Osteocyte (in vitro differentiated cells): ENCODE results near the gene ITM2C. TPM values are rescaled to one million over a fixed set of nuclear protein-coding genes. Genes with fewer than 3 reads are reported as not detected.
A peak's percentile ranks its signal among the peaks of the same experiment; 100 is the strongest.

Experiments
- DNase-seq: peaks from one replicate; pipeline ENCODE4 v3.0.0; 2021; ENCODE audit warnings: mixed read lengths; ENCODE audit not compliant: unreplicated experiment; ENCODE audit errors: extremely low spot score
- H3K27ac Mint-ChIP-seq: one replicate; pipeline ENCODE4 v1.8.0; 2021; ENCODE audit warnings: mild to moderate bottlenecking, mixed read lengths; ENCODE audit not compliant: unreplicated experiment
- H3K27me3 Mint-ChIP-seq: one replicate; pipeline ENCODE4 v1.8.0; 2021; ENCODE audit warnings: mixed read lengths; ENCODE audit not compliant: unreplicated experiment
- H3K36me3 Mint-ChIP-seq: one replicate; pipeline ENCODE4 v1.8.0; 2021; ENCODE audit warnings: mixed read lengths; ENCODE audit not compliant: unreplicated experiment
- H3K4me1 Mint-ChIP-seq: one replicate; pipeline ENCODE4 v1.8.0; 2021; ENCODE audit warnings: mixed read lengths; ENCODE audit not compliant: unreplicated experiment
- H3K4me3 Mint-ChIP-seq: one replicate; pipeline ENCODE4 v1.8.0; 2021; ENCODE audit warnings: mild to moderate bottlenecking, moderate library complexity, mixed read lengths; ENCODE audit not compliant: unreplicated experiment
- H3K9me3 Mint-ChIP-seq: one replicate; pipeline ENCODE4 v1.8.0; 2021; ENCODE audit warnings: mixed read lengths; ENCODE audit not compliant: unreplicated experiment
- total RNA-seq: library from RNA; stranded (reverse); gene quantifications from 2 replicates; pipeline ENCODE4 v1.2.1, GENCODE V29; 2021
- TF ChIP-seq, protein P1 (sequence below): fragments of 200-600 bp; sonication (generic); IDR thresholded peaks from 2 replicates; pipeline ENCODE4 v1.5.0; 2021; ENCODE audit warnings: antibody characterized with exemption, mild to moderate bottlenecking, moderate library complexity

Gene ITM2C
- total RNA-seq, 1 donor from 2014 or later, result 503 TPM

DNA sequence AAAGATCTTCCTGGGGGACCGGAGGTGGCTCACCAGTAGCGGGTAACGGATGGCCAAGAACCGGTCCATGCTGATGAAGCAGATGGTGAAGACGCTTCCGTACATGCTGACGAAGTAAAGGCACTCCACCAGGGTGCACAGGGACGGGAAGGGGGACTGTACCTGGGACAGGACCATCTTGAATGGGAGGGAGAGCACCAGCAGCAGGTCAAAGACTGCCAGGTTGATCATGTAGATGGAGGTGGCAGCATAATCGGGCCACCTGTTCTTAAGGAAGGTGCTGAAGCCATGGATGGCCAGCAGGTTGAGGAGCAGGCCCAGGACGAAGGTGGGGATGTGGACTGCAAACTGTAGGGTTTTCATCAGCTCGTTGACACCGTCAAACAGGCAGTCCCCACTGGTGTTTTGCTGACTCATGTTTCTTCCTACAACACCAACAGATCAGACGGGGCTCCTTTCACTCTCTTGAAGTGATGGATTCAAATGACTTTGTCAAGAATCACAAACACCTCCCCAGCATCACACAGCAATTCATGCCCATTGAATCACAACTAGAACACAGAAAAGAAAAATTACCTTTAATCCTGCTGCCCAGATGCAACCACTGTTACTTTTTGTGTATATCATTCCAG, 45.9 kb downstream of the ITM2C start:
- Mint-ChIP-seq H3K9me3 (peaks cover 3% of the 10 kb centered on the region), H3K27ac (no peak overlapping the region), H3K27me3 (peaks cover 31% of the 10 kb centered on the region), H3K36me3 (no peaks in the 10 kb centered on the region), H3K4me1 (peaks cover 8% of the 10 kb centered on the region), H3K4me3 (no peak overlapping the region)
- DNase-seq, result no peak
- TF ChIP-seq, protein P1, sequence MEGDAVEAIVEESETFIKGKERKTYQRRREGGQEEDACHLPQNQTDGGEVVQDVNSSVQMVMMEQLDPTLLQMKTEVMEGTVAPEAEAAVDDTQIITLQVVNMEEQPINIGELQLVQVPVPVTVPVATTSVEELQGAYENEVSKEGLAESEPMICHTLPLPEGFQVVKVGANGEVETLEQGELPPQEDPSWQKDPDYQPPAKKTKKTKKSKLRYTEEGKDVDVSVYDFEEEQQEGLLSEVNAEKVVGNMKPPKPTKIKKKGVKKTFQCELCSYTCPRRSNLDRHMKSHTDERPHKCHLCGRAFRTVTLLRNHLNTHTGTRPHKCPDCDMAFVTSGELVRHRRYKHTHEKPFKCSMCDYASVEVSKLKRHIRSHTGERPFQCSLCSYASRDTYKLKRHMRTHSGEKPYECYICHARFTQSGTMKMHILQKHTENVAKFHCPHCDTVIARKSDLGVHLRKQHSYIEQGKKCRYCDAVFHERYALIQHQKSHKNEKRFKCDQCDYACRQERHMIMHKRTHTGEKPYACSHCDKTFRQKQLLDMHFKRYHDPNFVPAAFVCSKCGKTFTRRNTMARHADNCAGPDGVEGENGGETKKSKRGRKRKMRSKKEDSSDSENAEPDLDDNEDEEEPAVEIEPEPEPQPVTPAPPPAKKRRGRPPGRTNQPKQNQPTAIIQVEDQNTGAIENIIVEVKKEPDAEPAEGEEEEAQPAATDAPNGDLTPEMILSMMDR, result no peak

DNA sequence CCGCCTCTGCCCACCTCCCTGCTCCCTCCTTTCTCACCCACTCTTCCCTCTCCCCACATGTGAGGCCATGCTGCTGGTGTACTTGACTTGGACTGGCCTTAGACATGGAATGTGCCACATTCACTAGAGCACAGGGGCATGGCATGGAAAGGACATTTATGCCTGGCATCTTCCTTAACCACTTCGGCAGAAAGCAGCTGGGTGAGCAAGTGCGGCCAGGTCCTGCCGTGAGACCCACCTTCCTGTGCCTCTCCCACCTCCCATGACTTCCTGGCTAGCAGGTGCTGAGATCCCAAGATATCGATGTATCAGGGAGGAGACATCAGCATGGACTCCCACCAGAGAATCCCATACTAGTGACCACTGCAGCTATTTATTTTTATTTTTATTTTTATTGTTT, 47.3 kb downstream of the ITM2C start:
- Mint-ChIP-seq H3K9me3 (peaks cover 3% of the 10 kb centered on the region), H3K4me1 (peaks cover 8% of the 10 kb centered on the region), H3K27me3 (peaks cover 38% of the 10 kb centered on the region), H3K27ac (no peak overlapping the region), H3K4me3 (no peak overlapping the region), H3K36me3 (no peaks in the 10 kb centered on the region)
- TF ChIP-seq, protein P1, result no peak
- no peak for DNase-seq

DNA sequence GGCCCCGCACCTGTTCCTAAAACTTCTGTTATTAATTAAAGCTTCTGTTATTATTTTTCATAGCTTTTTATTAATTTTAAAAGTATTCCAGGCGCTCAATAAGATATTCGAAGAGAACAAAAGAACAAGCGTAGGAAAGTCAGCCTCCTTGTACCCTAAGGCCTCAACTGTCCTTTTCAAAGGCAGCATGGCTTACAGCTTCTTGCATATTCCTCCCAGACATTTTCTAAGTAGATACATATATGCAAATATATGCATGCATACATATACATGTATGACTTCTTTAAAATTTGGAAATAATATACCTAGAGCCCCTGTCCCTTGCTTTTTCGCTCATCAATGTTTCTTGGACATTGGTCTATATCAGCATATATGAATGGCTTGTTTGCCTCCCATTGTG, 48.0 kb downstream of the ITM2C start:
- TF ChIP-seq, protein P1, result no peak
- Mint-ChIP-seq H3K27ac (no peak overlapping the region), H3K9me3 (peaks cover 3% of the 10 kb centered on the region), H3K36me3 (no peaks in the 10 kb centered on the region), H3K4me1 (peaks cover 8% of the 10 kb centered on the region), H3K4me3 (no peak overlapping the region), H3K27me3 (peaks cover 42% of the 10 kb centered on the region)
- DNase-seq, result no peak

DNA sequence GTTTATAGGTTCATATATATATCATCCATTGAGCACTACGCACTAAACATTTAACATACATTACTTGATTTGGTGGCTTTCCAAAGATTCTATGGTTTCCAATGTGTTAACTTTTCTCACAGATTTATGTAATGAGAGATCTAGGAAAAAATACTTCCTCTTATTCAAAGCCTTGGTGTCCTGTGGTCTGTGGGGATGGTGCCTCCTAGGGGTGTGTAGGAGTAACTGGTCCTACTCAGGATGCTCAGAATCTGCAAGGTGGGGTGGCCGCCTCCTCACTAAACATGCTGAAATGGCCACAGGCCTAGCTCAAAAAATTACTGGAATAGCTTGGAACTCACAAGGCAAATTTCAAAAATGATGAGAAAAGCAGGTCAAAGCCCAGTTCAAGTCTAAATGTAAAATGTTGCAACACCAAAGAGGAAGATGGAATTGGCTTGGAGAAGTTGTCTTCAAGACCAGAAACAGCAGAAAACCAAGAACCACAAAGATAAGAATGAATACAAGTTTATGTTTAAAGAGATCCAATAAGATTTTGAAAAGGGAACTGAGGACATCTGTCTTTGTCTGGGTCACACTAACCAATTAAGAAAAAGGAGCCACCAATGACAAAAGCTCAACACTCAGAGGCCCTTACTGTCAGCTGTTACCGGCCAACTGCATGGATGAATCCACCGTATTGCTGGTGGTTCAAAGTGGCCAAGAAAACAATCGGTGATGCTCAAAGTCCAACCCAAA, 48.8 kb downstream of the ITM2C start:
- H3K36me3 Mint-ChIP-seq, result no peaks in the 10 kb centered on the region
- H3K27ac Mint-ChIP-seq, result no peak overlapping the region
- TF ChIP-seq, protein P1, result peak; percentile 52
- peaks cover 50% of the 10 kb centered on the region for H3K27me3 Mint-ChIP-seq
- no peak for DNase-seq
- H3K4me1 Mint-ChIP-seq, result peaks cover 3% of the 10 kb centered on the region
- peaks cover under 1% of the 10 kb centered on the region for H3K9me3 Mint-ChIP-seq
- H3K4me3 Mint-ChIP-seq, result no peak overlapping the region

DNA sequence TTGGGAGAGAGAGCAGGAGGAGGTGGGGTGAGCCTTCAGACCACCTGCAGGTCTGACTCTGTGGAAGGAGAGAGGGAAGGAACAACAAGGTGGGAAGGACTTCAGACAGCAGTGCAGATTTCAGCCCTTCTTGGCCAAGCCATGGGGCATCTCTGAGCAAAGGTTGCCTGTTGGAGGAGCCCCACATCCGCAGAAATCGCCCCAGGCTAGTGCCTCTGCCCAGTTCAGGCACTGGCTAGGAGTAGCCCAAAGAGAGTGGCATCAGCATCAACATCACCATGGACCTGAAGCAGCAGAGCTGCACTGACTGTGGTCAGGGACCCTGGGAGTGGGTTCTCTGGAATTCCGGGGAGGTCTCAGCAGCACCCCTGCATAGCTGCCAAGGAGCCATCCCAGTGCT, 50.1 kb downstream of the ITM2C start:
- TF ChIP-seq, protein P1, result no peak
- Mint-ChIP-seq H3K4me3 (no peak overlapping the region), H3K27ac (no peak overlapping the region), H3K9me3 (no peaks in the 10 kb centered on the region), H3K27me3 (peaks cover 60% of the 10 kb centered on the region), H3K4me1 (no peaks in the 10 kb centered on the region), H3K36me3 (no peaks in the 10 kb centered on the region)
- DNase-seq, result no peak
